HepG2 (cell line): Measurements from ENCODE around the gene TFPI. TPM values are rescaled to one million over a fixed set of nuclear protein-coding genes. Genes with fewer than 3 reads are reported as not detected.

ENCODE experiments used
- ELF1 ChIP-seq: sonication (generic); formaldehyde crosslinking; IDR thresholded peaks from 2 replicates; pipeline ENCODE4 v1.4.0; 2020; ENCODE audit warnings: missing genetic modification reagents
- HBP1 ChIP-seq: IDR thresholded peaks from 2 replicates; pipeline ENCODE4 v1.6.1; 2016; ENCODE audit warnings: low read depth, control low read depth
- HDAC2 ChIP-seq: sonication (generic); formaldehyde crosslinking; IDR thresholded peaks from 2 replicates; pipeline ENCODE4 v1.4.0; 2020; ENCODE audit warnings: missing genetic modification reagents
- KIAA2018 ChIP-seq: sonication (generic); formaldehyde crosslinking; IDR thresholded peaks from 2 replicates; pipeline ENCODE4 v1.5.0; 2020; ENCODE audit warnings: mild to moderate bottlenecking, missing genetic modification reagents, borderline replicate concordance
- KLF11 ChIP-seq: IDR thresholded peaks from 2 replicates; pipeline ENCODE4 v1.6.1; 2016; ENCODE audit warnings: missing compliant biosample characterization
- NFKB2 ChIP-seq: sonication (generic); formaldehyde crosslinking; IDR thresholded peaks from 2 replicates; pipeline ENCODE4 v1.4.0; 2020; ENCODE audit warnings: missing genetic modification reagents, borderline replicate concordance
- ZNF142 ChIP-seq: sonication (generic); formaldehyde crosslinking; IDR thresholded peaks from 2 replicates; pipeline ENCODE4 v1.4.0; 2020; ENCODE audit warnings: missing genetic modification reagents
- ZNF230 ChIP-seq: sonication (generic); formaldehyde crosslinking; IDR thresholded peaks from 2 replicates; pipeline ENCODE4 v1.4.0; 2020; ENCODE audit warnings: mild to moderate bottlenecking, missing genetic modification reagents
- ZNF337 ChIP-seq: sonication (generic); formaldehyde crosslinking; IDR thresholded peaks from 2 replicates; pipeline ENCODE4 v1.5.1; 2020; ENCODE audit warnings: missing genetic modification reagents, low read depth, mild to moderate bottlenecking, borderline replicate concordance
- ZSCAN21 ChIP-seq: sonication (generic); formaldehyde crosslinking; IDR thresholded peaks from 2 replicates; pipeline ENCODE4 v1.8.0; 2022; ENCODE audit warnings: mild to moderate bottlenecking, missing genetic modification reagents, moderate library complexity, borderline replicate concordance
- ZSCAN22 ChIP-seq: sonication (generic); formaldehyde crosslinking; IDR thresholded peaks from 2 replicates; pipeline ENCODE4 v1.4.0; 2020; ENCODE audit warnings: mild to moderate bottlenecking, missing genetic modification reagents
- polyA plus RNA-seq, 8 experiments: library from polyadenylated mRNA; depleted of rRNA in 3 of 8; stranded (reverse) in 7 of 8; unstranded in 1 of 8; fragments of >200 nt; fragmentation: Illumina TruSeq in 4 of 8; extraction: Trizol in 4 of 8; gene quantifications; 2 replicates each; pipeline versions ENCODE4 v1.2.1 to v1.2.3, GENCODE V29; 2011 to 2016; ENCODE audit warnings: low read depth in 4 of 8, missing spikeins in 1 of 8, mixed read lengths in 1 of 8; ENCODE audit not compliant: insufficient read depth in 1 of 8
- total RNA-seq, 5 experiments: library from RNA; depleted of rRNA; stranded (reverse); fragments of >200 nt; fragmentation: Illumina TruSeq; extraction: Trizol; gene quantifications; 2 replicates each; pipeline ENCODE4 v1.2.3, GENCODE V29; 2016; ENCODE audit warnings: low read depth in 1 of 5

Gene TFPI
- total and polyA plus RNA-seq, 2 of the 13 experiments (the other 11 are each of a cell fraction or from before 2014, with no cell fraction given): 301 to 436 TPM

GRCh38 chr2:187510419-187511355 is 43.5 kb downstream of the TFPI start (continued):
- 0 out of 2 replicates have a peak, but pooled peaks have one; percentile 5 for TF ChIP-seq ELF1 (CRISPR knock-in tag)
- TF ChIP-seq NFKB2: 0 out of 2 replicates have a peak, but pooled peaks have one; percentile 70
- 0 out of 2 replicates have a peak, but pooled peaks have one; percentile 51 for TF ChIP-seq KIAA2018 (CRISPR knock-in tag)
- TF ChIP-seq HBP1 (CRISPR knock-in tag): peak; percentile 91
- peak; percentile 40; the same call in 1 of the 2 replicates for TF ChIP-seq ZNF230 (CRISPR knock-in tag)
- TF ChIP-seq ZNF337 (CRISPR knock-in tag): peak; percentile 83
- peak; percentile 51; the same call in 1 of the 2 replicates for TF ChIP-seq KLF11
- peak; percentile 49; the same call in 1 of the 2 replicates for TF ChIP-seq ZNF142 (CRISPR knock-in tag)
- TF ChIP-seq ZSCAN22 (CRISPR knock-in tag): 0 out of 2 replicates have a peak, but pooled peaks have one; percentile 55
- TF ChIP-seq HDAC2 (CRISPR knock-in tag): peak; percentile 86
- TF ChIP-seq ZSCAN21: peak; percentile 50
